Sigmoid colon (tissue), 7 donors: ENCODE results near the gene POLG2. TPM values are rescaled to one million over a fixed set of nuclear protein-coding genes. Genes with fewer than 3 reads are reported as not detected.
"Not testable (repeated sequence)": the region's sequence is repeated elsewhere in the genome, so short reads cannot be mapped to it uniquely, and the experiment has no call there.

Source experiments
- DNase-seq: peaks from one replicate; pipeline ENCODE4 v3.0.0-alpha.2; 2019
- H3K27ac ChIP-seq, 4 donors: fragments of 200-600 bp; sonication (generic); one replicate each; pipeline ENCODE4 v1.5.1; 2016 to 2019; ENCODE audit warnings: mild to moderate bottlenecking in 1 of 4
- H3K27me3 ChIP-seq, 3 donors: fragments of 200-600 bp; sonication (generic); one replicate each; pipeline ENCODE4 v1.5.1; 2019; ENCODE audit warnings: mild to moderate bottlenecking in 1 of 3
- H3K36me3 ChIP-seq, 4 donors: fragments of 200-600 bp; sonication (generic); one replicate each; pipeline ENCODE4 v1.5.1; 2016 to 2019
- H3K4me1 ChIP-seq, 4 donors: fragments of 200-600 bp; sonication (generic); one replicate each; pipeline ENCODE4 v1.5.1; 2017 to 2019
- H3K4me3 ChIP-seq, 4 donors: fragments of 200-600 bp; sonication (generic); one replicate each; pipeline ENCODE4 v1.5.1; 2017 to 2019; ENCODE audit warnings: mild to moderate bottlenecking in 2 of 4, moderate library complexity in 1 of 4
- H3K9me3 ChIP-seq, 4 donors: fragments of 200-600 bp in 3 of 4; sonication (generic) in 3 of 4; one replicate each; pipeline versions ENCODE4 v1.5.1 to v1.6.1; 2013 to 2019
- EP300 ChIP-seq, 4 donors: sonication (generic); formaldehyde crosslinking; IDR thresholded peaks; one replicate each; pipeline ENCODE4 v1.6.1; 2017; ENCODE audit warnings: antibody characterized with exemption in 4 of 4
- POLR2A ChIP-seq, 2 donors: fragments of 450-650 bp; IDR thresholded peaks; one replicate each; pipeline ENCODE4 v1.6.1; 2016; ENCODE audit warnings: antibody characterized with exemption in 2 of 2, mild to moderate bottlenecking in 2 of 2, moderate library complexity in 2 of 2
- POLR2AphosphoS5 ChIP-seq, 4 donors: sonication (generic); formaldehyde crosslinking; IDR thresholded peaks; one replicate each; pipeline ENCODE4 v1.6.1; 2017; ENCODE audit warnings: antibody characterized with exemption in 4 of 4
- WGBS, 2 donors: extraction: QIAGEN DNeasy Blood & Tissue Kit; methylation state at CpG; one replicate each; pipeline ENCODE4 v1.1.7; 2013; 5-methylcytosine and 5-hydroxymethylcytosine counted together
- intact Hi-C: fragments of 100-400 bp; cut with DNase I; formaldehyde crosslinking; loops from one replicate; pipeline ENCODE4 v1.15.1; 2023
- polyA plus RNA-seq, 3 donors: library from polyadenylated mRNA; stranded (reverse); fragments of 200-250 nt; gene quantifications; one replicate each; pipeline ENCODE4 v1.2.3, GENCODE V29; 2013
- total RNA-seq, 4 donors: library from RNA; depleted of rRNA; stranded (reverse); fragments of >200 nt; gene quantifications; one replicate each; pipeline ENCODE4 v1.1.0, GENCODE V29; 2016
- TF ChIP-seq, protein P1 (sequence below), 4 experiments: fragments of 450-650 bp in 3 of 4; fragments of 200-600 bp in 1 of 4; IDR thresholded peaks; one replicate each; pipeline ENCODE4 v1.5.1; 2016 to 2019; ENCODE audit warnings: antibody characterized with exemption in 4 of 4, mild to moderate bottlenecking in 3 of 4, moderate library complexity in 2 of 4
- donor health status: healthy with polysubstance abuse.
- donor health status: Bipolar disorder and iron deficiency.
- donor health status: healthy.

The POLG2 gene
- total and polyA plus RNA-seq, 7 donors: 3.9 to 16.1 (median 8.2) TPM

DNA sequence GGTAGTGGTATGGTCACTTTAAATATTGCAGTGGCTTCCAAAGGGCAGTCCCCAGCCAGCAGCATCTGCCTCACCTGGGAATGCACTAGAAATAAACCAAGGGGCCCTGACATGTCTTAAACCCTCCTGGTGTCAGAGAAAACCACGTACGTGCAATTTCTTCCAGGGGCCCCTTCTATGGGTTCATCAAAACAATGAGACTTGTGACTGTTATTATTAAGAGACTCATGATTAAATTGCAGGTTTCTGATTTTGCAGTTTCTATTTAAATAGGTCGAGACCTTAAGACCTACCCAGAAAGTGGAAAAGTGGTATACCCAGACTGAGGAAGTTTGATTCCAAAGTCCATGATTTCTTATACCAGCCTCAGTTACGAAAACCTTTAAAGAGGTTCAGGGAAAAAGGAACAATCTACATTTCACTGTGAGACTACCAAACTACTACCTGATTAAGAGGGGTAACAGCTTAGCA, 746 bp upstream of the POLG2 start:
- H3K9me3 ChIP-seq: no peaks in the 10 kb centered on the region
- 15 to 35% methylated on average over 4 of the region's 4 CpGs for WGBS, 2 donors
- H3K27ac ChIP-seq: peak overlapping the region; percentile 76 to 87 (median 82)
- TF ChIP-seq POLR2AphosphoS5 (IDR thresholded peaks at IDR 0.05) (no peak), POLR2A (IDR thresholded peaks at IDR 0.05) (no peak), EP300 (IDR thresholded peaks at IDR 0.05) (no peak)
- TF ChIP-seq, protein P1, sequence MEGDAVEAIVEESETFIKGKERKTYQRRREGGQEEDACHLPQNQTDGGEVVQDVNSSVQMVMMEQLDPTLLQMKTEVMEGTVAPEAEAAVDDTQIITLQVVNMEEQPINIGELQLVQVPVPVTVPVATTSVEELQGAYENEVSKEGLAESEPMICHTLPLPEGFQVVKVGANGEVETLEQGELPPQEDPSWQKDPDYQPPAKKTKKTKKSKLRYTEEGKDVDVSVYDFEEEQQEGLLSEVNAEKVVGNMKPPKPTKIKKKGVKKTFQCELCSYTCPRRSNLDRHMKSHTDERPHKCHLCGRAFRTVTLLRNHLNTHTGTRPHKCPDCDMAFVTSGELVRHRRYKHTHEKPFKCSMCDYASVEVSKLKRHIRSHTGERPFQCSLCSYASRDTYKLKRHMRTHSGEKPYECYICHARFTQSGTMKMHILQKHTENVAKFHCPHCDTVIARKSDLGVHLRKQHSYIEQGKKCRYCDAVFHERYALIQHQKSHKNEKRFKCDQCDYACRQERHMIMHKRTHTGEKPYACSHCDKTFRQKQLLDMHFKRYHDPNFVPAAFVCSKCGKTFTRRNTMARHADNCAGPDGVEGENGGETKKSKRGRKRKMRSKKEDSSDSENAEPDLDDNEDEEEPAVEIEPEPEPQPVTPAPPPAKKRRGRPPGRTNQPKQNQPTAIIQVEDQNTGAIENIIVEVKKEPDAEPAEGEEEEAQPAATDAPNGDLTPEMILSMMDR (IDR thresholded peaks at IDR 0.05): no peak
- no peak for DNase-seq
- peaks cover 0 to 77% (median 52%) of the 10 kb centered on the region in 4 donors for H3K4me1 ChIP-seq
- H3K36me3 ChIP-seq: peaks cover 30 to 58% (median 45%) of the 10 kb centered on the region in 4 donors
- H3K4me3 ChIP-seq: peak overlapping the region; percentile 56 to 76 (median 69)
- intact Hi-C loops: no loop called here
- no peaks in the 10 kb centered on the region for H3K27me3 ChIP-seq

DNA sequence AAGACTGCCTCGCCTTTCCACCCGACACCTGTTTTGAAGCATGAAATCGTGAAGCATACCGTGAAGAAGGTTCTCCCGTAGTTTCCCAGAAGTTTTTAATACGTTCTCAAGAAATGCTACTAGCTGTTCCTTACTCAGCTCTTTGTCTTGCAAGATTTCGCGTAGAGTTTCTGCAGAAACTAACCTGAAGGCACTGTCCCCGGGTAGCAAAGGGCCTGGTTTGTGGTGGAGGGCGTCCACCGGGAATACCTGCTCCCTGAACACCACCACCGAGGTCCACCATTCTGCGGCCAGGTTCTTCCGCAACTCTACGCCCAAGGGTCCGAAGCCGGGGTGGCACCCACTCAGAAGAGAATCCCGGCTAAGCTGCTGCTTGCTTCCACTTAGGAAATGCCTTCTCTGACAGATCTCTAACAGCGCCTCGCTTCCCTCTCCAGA, 487 bp downstream of the POLG2 start:
- TF ChIP-seq EP300 (IDR thresholded peaks at IDR 0.05) (no peak), POLR2AphosphoS5 (IDR thresholded peaks at IDR 0.05) (no peak), POLR2A (IDR thresholded peaks at IDR 0.05) (no peak)
- TF ChIP-seq, protein P1 (IDR thresholded peaks at IDR 0.05): no peak
- DNase-seq: no peak
- intact Hi-C loops: no loop called here
- WGBS, 2 donors: 0 to 1% methylated on average over 20 of the region's 20 CpGs
- no peaks in the 10 kb centered on the region for H3K9me3 ChIP-seq
- H3K4me3 ChIP-seq: peak overlapping the region; percentile 56 to 76 (median 69)
- H3K27ac ChIP-seq: peak overlapping the region; percentile 76 to 87 (median 82)
- H3K27me3 ChIP-seq: no peaks in the 10 kb centered on the region
- peaks cover 18 to 55% (median 33%) of the 10 kb centered on the region in 4 donors for H3K36me3 ChIP-seq
- H3K4me1 ChIP-seq: peaks cover 0 to 65% (median 43%) of the 10 kb centered on the region in 4 donors

DNA sequence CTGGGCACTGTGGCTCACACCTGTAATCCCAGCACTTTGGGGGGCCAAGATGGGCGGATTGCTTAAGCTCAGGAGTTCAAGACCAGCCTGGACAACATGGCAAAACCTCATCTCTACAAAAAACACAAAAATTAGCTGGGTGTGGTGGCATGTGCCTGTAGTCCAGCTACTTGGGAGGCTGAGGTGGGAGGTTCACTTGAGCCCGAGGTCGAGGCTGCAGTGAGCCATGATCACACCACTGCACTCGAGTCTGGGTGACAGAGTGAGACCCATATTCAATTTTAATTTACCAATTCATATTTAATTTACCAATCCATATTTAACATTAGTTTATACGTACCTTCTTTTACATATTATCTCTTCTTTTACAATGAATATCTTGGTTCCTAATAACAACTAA, 1.6 kb downstream of the POLG2 start:
- WGBS, 2 donors: 88 to 89% methylated on average over 5 of the region's 5 CpGs
- H3K27ac ChIP-seq, DNase-seq, H3K27me3 ChIP-seq, H3K9me3 ChIP-seq, intact Hi-C loops: not testable (repeated sequence)
- Histone ChIP-seq H3K4me1 (peaks cover 0 to 54% (median 34%) of the 10 kb centered on the region in 4 donors), H3K4me3 (peak overlapping the region in 1 of 4 donors; percentile 76), H3K36me3 (peaks cover 7 to 51% (median 24%) of the 10 kb centered on the region in 4 donors)

DNA sequence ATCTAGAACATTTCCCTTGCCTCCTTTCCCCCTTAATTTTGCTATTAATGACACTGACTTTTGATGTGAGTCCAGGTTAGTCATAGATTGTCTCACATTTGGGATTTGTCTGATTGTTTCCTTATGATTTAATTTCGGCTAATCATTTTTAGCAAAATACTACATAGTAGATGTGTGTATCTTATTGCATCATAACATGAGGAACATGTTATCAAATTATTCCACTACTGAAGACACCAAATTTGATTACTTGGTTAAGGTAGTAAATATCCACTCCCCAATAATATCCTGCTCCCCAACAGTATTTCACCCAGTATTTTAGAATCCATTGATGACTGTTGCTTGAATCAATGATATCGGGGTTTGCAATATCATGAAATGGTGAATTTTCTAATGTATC, 2.7 kb downstream of the POLG2 start:
- peaks cover 0 to 44% (median 30%) of the 10 kb centered on the region in 4 donors for H3K4me1 ChIP-seq
- WGBS, 2 donors: 91 to 96% methylated on average over 2 of the region's 2 CpGs
- TF ChIP-seq POLR2A (IDR thresholded peaks at IDR 0.05) (no peak), POLR2AphosphoS5 (IDR thresholded peaks at IDR 0.05) (no peak), EP300 (IDR thresholded peaks at IDR 0.05) (no peak)
- TF ChIP-seq, protein P1 (IDR thresholded peaks at IDR 0.05): no peak
- H3K36me3 ChIP-seq: peaks cover 0 to 51% (median 15%) of the 10 kb centered on the region in 4 donors
- no peaks in the 10 kb centered on the region for H3K9me3 ChIP-seq
- no peaks in the 10 kb centered on the region for H3K27me3 ChIP-seq
- H3K27ac ChIP-seq: no peak overlapping the region
- no peak overlapping the region for H3K4me3 ChIP-seq
- intact Hi-C loops: no loop called here
- no peak for DNase-seq

DNA sequence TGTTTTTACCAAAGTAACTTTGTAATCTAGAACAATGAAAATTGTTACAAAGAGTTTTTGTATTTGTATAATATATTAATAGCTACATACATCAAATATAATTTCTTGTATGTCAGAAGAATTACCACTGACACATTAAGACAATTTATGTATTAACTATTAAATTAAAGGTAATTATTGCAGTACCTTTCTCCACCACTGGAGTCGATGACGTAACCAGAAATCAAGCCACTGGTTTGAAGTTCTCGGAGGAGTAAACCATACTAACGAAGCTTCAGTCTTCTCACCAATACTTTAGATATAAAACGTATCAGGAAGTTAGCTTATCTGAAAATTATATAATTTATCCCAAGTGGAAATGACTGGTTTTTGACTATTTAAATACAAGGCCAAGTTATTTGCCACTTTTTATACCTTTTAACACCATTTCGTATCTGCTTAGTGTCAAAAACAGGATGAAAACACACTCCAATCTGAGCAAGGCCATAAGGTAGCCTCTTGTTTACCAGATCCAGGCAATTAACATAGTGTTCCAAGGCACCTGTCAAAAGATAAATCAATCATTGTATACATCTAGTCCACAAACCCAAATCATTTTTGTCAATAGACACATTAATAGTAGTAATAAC, 4.3 kb downstream of the POLG2 start:
- Histone ChIP-seq H3K9me3 (no peaks in the 10 kb centered on the region), H3K27ac (no peak overlapping the region), H3K36me3 (peaks cover 0 to 51% (median 5%) of the 10 kb centered on the region in 4 donors), H3K27me3 (no peaks in the 10 kb centered on the region), H3K4me3 (no peak overlapping the region), H3K4me1 (peaks cover 0 to 31% (median 25%) of the 10 kb centered on the region in 4 donors)
- WGBS, 2 donors: 75 to 84% methylated on average over 6 of the region's 6 CpGs
- intact Hi-C loops: no loop called here
- DNase-seq: no peak
- TF ChIP-seq EP300 (IDR thresholded peaks at IDR 0.05) (no peak), POLR2AphosphoS5 (IDR thresholded peaks at IDR 0.05) (no peak), POLR2A (IDR thresholded peaks at IDR 0.05) (no peak)
- TF ChIP-seq, protein P1 (IDR thresholded peaks at IDR 0.05): peak in 3 of 4 experiments; percentile 12 to 46 (median 45)
